ENCODE measurements around the gene SCMH1.
"Not testable (repeated sequence)": the region's sequence is repeated elsewhere in the genome, so short reads cannot be mapped to it uniquely, and the experiment has no call there.

The SCMH1 gene

DNA sequence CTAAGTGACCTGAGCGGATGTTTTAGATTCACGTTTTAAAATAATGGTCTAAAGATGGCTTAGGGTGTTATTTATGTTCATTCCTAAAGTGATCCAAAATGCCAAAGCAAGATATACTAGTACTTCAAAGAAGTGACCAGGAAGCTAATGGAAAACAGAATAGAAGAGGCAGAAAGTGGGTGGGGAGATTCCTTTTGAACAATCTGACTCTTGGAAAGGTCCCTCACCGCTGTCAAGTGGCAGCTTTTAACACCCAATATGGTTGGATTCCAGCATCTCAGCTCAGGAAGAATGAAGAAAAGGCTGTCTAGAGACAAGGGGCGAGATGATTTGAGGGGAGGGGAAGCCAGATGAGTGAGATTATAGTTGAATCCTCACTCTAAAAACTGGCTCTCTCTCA lies 90.3 kb downstream of the SCMH1 start:
- no peak for DNase-seq

DNA sequence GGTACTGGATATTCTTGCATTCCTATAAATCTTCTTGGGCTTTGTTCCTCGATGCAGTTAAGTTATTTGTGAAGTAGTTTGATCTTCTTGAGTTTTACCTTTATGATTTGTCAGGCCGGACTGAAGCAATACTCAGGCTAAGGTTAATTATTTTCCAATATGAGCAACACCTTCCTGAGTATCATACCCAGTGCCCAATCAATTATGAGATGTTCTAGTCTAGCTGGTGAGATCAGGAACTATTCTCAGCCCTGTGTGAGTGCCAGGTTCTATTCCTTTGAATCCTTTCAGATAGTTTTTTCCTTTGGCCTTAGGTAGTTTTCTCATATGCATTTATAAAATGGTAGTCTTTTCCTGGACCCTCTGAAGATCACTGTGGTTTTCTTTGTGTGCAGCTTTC lies 92.5 kb downstream of the SCMH1 start:
- no peak for DNase-seq

DNA sequence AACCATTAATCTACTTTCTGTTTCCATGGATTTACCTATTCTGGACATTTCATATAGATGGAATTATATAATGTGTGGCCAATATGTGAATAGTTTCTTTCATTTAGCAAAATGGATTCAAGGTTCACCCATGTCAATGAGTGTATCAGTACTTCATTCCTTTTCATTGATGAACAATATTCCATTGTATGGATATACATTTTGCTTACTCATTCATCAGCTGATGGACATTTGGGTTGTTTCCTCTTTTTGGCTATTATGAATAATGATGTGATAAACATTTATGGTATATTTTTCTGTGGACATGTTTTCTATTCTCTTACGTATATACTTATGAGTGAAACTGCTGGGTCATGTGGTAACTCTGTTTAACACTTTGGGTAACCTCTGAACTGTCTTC lies 97.8 kb downstream of the SCMH1 start:
- DNase-seq: no peak

DNA sequence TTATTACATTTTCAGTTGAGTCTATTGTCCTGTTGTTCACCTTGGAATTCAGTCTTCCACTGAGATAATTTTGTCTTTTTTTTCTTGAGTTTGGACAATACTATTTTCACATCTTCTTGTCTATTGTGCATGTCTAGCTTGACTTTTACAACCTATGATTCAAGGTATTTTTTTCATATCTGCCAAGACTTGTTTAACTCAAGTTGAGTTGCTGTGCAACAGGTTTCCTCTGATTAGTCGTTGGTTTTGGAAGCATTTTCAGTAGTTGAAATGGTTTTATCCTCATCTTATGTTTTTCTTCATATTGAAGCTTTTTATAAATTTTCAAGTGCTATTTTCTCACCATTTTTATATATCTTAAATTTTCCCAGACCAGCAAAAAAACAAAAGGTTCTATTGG lies 103.6 kb downstream of the SCMH1 start:
- no peak for DNase-seq

DNA sequence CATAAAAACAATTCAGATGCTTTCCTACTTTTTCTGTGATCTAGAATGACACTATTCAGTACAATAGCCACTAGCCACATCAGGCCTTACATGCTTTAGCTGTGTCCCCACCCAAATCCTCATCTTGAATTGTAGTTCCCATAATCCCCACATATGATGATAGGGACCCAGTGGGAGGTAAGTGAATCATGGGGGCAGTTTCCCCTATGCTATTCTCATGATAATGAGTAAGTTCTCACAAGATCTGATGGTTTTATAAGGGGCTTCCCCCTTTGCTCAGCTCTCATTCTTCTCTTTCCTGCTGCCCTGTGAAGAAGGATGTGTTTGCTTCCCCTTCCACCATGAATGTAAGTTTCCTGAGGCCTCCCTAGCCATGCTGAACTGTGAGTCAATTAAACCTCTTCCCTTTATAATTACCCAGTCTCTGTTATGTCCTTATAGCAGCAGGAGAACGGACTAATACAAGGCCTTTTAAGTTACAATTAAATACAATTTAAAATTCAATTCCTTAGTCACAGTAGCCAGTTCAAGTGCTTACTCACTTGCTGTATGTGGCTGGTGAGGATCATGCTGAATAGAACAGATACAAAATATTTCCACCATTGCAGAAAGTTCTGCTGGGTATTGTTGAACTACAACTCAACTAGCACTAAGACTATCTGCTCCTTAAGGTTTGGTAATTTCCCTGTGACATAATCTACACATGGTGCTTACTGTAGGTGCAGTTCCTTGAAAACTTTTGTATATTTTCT lies 106.7 kb downstream of the SCMH1 start:
- DNase-seq: no peak

DNA sequence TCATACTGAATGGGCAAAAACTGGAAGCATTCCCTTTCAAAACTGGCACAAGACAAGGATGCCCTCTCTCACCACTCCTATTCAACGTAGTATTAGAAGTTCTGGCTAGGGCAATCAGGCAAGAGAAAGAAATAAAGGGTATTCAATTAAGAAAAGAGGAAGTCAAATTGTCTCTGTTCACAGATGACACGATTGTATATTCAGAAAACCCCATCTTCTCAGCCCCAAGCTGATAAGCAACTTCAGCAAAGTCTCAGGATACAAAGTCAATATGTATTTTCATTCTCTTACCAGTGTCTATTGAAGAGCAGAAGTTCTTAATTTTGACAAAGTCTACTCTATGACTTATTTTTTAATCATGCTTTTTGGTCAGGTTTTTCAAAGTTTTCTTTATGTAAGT lies 107.8 kb downstream of the SCMH1 start:
- not testable (repeated sequence) for DNase-seq

DNA sequence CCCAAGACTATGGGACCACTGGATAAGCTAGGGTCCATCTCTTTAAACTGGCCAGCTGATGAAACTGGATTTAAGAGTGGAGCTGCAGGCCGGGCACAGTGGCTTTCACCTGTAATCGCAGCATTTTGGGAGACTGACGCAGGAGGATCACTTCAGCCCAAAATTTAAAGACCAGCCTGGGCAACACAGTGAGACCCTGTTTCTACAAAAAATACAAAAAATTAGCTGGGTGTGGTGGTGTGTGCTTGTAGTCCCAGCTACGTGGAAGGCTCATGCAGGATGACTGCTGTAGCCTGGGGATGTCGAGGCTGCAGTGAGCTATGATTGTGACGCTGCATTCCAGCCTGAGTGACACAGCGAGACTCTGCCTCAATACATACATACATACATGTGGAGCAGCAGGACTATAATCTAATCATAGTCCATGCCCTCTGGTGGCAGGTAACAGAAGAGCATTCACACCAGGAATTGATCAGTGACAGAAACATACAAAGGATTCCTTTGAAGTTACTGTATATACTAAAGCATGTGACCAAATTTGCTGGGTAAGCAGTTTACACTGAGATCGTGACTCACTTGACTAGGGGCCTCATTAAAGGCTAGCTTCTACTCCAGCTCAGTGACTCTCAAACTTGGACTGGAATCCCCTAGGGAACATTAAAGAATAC lies 119.1 kb downstream of the SCMH1 start:
- no peak for DNase-seq

DNA sequence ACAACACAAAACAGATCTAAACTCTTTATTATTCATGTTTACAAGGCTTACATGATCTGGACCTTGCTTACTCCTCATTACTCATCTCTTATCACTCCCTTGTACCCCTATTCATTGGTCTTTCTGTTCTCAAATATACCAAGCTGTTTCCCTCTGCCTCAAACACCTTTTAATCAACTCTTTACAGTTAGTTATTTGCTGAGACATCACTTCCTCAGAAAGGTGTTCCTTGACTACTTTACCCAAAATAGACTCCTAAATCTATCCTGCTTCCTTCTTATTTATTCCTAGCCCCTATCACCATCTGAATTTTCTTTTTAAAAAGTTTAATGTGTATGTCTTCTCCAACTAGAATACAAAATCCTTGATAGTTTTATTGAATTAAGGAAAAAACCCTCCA lies 120.0 kb downstream of the SCMH1 start:
- DNase-seq: no peak

DNA sequence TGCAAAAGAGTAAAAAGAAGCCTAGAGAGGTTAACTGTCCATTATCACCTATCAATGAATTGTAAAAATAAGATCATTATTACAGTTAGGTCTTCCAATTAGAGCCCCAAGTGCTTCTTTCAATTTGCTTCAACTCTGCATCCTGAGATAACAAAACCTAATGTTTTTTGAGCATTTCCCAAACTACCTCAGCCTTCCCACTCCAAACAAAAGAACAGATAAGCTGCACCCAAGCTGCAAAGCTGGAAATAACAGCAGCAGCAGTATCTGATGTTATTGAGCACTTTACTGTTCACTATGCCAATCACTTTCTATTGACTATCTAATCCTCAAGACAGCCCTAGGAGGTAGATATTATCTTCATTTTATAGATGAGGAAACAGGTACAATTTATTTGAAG lies 123.5 kb downstream of the SCMH1 start:
- DNase-seq: no peak

DNA sequence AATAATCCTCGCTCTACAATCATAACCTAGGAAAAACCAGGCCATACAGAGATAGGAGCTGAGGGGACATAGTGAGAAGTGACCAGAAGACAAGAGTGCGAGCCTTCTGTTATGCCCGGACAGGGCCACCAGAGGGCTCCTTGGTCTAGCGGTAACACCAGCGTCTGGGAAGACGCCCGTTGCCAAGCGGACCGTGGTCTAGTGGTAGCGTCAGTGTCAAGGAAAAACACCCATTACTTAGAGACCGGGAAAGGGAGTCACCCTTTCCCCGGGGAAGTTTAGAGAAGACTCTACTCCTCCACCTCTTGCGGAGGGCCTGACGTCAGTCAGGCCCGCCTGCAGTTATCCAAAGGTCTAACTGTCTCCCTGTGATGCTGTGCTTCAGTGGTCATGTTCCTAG lies 124.9 kb downstream of the SCMH1 start:
- not testable (repeated sequence) for DNase-seq

DNA sequence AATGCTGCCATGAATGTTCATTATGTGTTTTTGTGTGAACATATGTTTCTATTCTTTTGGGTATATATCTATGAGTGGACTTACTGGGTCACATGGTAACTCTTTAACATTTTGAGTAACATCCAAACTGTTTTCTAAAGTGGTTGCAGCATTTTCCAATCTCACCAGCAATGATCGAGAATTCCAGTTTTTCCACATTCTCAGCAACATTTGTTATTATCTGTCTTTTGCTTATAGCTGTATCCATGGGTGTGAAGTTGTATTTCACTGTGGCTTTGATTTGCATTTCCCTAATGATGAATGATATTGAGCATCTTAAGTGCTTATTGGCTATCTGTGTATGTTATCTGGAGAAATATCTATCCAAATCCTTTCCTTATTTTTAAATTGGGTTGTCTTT lies 131.4 kb downstream of the SCMH1 start:
- no peak for DNase-seq

DNA sequence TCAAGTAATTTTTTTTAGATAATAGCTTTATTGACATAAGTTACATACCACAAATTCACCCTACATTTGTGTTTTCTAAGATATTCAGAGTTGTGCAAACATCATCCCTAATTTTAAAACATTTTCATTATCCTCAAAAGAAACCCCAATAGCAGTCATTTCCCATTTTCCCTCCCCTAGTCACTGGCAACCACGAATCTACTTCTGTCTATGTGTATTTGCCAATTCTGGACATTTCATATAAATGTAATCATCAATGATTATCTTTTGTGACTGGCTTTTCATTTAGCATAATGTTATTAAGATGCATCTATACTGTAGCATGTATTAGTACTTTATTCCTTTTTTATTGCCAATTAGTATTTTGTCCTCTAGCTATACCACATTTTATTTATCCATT lies 131.8 kb downstream of the SCMH1 start:
- DNase-seq: no peak

DNA sequence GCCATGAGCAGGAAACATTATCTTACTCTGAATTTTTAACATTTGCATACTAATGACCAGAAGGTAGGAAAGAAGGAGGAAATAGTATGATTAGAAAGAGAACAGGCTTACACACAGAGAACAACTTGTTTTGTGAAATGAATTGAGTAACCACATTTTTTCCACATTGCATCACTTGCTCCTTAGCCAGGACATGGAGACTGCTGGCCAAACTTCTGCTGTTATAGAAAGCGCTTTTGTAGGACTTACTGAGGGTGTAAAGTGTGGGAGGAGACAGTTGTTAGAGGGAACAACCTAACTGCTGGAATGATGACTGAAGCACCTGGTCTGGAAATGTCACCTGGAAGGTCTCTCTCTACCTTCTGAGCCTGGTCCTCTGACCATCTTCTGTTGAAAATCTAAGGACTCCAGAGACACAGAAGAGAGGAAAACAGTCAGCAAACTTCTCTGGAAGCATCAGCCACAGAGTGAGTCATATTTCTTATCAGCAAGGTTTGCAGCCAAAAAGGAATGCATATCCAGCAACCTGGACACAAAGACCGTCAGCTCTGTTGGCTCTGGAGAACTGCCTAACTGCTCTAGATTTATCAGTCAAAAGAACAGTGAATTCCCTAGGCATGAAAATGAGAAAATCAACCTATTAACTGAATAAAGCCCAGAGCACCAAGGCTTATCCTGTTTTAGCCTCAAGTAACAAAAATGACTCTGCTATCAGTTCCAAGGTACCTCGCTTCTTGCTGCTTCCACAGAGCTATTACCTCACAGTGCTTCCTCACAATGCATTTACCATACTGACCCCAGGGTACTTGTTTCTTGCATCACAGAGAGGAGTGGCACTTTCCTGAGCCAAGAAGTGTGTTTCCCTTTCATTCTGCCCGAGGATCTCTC lies 132.6 kb downstream of the SCMH1 start:
- no peak for DNase-seq

DNA sequence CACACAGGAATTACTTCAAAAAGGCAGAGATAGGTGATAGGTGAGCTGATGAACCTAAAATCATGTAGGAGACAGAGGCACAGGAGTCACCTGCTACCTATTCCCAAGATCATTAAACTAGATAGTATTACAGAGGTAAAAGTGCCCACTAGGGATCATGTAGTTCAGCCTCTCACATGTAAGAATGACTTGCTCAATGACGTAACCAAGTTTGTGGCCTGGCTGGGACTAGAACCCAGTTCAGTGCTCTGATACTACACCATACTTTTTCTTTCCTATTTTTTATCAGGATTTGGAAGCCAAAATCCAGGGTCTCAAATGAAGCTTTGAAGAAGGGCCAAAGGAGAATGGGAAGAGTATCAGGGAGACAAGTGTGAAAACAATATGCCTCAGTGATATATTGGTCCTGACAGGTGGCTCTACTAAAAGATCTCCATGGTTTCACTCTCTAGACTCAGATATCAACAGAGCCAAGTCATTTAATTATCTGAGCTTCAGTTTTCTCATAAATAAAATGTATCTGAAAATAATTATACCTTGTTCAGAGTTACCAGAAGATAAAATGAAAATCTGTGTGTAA lies 133.3 kb downstream of the SCMH1 start:
- DNase-seq: no peak

DNA sequence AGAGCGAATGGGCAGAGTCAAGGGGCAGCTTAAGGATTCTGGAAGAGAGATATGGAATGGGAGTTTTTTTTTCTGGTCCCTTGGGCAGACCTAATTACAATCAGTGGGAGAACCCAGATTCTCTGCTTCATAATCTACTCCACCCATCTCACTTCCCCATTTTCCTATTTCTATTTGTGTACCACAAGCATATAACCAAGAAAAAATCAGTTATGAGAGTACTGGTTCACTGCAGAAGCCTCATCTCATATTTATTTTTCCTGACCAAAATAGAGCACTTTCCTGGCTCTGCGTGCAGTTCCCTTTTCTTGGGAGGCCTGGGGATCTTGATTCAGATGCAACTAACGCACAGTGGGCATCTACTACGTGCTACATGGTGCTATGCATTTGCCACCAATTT lies 138.3 kb downstream of the SCMH1 start:
- no peak for DNase-seq

DNA sequence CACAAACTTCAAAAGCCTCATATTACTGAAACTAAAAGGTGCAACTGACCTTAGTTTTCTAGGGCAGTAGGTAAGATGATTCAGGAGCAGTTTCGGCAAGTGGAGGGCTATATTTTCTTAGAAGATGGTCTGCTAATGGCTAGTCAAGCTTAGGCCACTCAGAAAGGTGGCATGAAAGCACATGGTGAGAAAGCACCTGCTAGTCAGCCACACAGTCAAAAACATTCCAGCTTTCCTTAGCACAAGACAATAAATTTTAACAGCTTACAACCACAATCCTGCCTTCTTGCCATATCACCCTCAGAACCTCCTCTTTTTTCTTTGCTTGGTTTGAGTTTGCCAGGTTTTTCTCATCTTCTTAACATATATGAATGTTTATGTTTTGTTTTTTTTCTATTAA lies 139.5 kb downstream of the SCMH1 start:
- no peak for DNase-seq

DNA sequence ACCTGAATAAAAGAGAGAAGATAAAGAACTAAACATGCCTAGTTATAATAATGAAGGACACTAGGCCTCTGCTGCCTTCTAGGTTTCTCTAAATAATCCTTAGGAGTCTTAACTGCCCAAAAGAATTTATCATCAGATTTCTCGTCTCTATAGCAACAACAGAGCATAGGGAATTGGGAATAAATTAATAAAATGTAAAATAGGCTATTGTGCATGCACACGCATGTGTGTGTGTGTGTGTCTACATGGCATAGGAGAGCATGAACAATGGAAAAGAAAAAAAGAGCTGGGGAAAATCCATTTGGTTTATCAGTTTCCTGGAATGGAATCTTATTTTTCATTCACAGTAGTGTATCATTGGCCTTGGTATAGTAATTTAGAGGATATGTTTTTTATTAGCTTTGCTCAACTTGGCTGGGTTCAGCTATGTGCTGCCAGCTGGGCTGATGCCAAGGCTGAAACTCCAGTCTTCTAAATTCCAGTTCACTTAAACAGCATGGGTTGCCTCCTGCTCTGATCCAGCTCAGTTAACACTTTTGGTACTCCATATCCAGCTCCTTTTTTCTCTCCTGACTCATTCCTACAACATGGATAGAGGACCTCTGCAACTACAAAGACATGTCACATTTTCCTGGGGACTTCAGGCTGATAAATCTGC lies 140.0 kb downstream of the SCMH1 start:
- no peak for DNase-seq

DNA sequence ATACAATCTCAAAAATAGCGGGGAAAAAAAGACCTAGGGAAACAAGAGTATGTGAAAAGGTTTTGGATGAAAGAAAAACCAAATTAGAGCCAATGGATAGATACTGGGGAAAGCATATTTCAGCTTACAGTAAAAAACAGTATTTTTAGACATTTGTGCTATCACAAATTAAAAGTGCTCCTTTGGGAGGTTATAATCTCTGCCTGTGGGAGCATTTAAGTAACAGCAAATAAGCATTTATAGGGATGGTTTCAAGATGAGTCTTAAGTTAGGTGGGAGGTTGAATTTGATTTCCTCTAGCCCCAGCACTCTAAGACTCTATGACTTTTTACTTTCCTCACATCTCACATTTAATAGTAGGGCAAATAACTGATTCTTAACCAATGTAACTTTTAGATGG lies 141.0 kb downstream of the SCMH1 start:
- DNase-seq: no peak

DNA sequence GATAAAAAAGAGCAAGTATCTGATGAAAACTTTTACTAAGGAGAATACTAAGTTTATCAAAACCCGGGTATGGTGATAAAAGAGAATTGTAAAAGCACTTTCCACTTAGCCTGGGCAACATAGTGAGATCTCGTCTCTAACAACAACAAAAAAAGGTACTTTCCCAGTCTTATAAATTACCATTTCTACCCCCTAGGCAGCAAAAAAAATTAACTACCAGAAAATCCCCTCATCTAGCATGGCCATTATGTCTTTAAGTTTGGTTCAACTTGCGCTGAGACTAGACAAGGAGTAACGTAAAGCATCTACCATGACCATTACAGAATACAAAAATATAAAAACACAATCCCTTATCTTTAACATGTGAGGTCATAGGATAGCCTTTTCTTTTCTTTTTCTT lies 141.9 kb downstream of the SCMH1 start:
- no peak for DNase-seq

DNA sequence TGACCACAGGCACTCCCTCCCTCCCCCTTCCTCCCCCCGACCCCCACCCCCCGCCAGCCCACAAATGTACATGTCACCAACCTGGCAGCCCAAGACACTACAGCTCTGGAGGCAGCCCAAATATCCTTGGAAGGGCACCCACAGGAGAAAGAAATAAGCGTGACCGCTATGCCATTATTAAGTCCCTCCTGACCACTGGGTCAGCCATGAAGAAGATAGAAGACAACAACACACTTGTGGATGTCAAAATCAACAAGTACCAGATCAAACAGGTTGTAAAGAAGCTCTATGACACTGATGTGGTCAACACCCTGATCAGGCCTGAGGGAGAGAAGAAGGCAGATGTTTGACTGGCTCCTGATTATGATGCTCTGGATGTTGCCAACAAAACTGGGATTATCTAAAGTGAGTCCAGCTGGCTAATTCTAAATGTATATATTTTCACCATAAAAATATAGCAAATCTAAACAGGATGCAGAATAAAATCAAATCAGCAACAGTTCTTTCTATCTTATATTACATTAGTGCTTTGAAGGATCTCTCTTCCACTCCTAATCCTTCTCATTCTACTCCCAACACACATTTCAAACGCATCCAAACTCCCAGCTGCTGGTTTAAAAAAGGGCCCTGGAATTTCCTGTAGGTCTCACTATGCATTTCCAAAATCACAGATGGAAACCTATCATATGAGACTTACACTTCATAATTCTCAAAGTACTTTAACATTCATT lies 143.2 kb downstream of the SCMH1 start:
- DNase-seq: no peak

DNA sequence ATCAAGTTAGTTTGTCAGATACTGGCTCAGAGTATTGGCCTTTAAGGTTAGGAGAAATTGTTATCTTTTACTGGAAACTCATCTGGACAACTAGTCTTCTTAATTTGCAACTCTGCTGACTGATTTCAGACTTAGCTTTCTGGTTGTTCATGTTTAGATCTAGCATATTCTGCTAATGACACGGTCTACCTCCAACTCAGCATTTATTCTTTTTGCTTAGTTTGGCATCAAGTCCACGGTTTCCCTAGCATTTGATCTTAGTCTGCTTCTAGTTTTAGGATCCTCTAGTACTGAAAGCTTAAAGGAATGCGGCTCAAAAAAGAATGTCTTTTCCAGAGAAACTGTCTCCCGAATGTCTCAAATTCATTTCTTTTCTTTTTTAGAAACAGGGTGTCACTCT lies 145.0 kb downstream of the SCMH1 start:
- DNase-seq: no peak

DNA sequence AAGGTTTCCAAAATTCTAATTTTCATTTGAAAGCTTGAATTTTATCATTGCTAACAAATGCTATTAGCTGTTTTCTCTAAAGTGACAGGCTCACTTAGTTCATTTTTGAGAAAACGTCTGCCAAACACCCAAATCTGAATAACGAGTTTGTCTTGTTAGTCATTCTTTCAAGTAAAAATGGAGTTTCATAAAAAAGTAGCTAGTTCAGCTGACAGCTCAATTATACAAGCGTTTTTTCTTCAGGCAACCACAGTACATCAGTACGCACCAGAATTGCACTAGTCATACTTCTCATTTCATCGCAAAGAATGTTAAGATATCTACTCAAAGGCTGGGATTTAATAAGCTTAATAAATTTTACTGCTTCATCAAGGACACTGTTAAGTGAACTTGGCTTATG lies 148.3 kb downstream of the SCMH1 start:
- no peak for DNase-seq
